VCaP (cell line): Measurements from ENCODE around the gene CCDC57.

Experiments used
- H3K27ac ChIP-seq: fragments of 450-650 bp; 2 replicates; pipeline ENCODE4 v1.5.1; 2017
- TF ChIP-seq, protein P1 (sequence below): fragments of 450-650 bp; conservative IDR thresholded peaks from 2 replicates; pipeline ENCODE4 v1.5.1; 2017; ENCODE audit warnings: mild to moderate bottlenecking, moderate library complexity

The CCDC57 gene

DNA sequence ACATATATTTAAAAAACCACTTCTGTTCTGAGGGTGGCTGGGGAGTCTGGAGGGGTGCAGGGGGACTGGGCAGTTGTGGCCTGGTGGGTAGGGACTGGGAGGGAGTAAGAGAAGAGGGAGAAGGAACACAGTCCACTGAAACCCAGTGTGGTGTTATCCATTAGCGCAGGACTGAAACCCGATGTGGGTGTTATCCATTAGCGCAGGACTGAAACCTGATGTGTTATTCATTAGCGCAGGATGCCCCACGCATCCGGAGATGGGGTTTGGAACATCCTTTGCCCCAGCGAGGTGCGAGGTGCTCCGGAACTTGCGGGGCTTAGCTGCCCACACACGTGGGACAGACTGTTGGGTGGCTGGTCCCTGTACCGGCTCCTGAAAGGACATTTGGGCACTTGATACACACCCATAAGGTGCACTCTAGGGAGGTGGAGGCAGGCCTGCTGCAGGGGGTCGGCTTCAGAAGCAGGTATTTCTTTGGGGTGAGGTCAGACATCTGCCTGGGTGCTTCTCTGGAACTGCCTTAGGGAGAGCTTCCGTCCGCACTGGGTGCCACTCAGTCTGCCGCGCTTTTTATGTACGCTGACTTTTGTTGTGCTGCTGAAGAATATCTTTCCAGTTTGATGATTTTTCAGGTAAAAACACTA lies 94.4 kb downstream of the CCDC57 start:
- TF ChIP-seq, protein P1, sequence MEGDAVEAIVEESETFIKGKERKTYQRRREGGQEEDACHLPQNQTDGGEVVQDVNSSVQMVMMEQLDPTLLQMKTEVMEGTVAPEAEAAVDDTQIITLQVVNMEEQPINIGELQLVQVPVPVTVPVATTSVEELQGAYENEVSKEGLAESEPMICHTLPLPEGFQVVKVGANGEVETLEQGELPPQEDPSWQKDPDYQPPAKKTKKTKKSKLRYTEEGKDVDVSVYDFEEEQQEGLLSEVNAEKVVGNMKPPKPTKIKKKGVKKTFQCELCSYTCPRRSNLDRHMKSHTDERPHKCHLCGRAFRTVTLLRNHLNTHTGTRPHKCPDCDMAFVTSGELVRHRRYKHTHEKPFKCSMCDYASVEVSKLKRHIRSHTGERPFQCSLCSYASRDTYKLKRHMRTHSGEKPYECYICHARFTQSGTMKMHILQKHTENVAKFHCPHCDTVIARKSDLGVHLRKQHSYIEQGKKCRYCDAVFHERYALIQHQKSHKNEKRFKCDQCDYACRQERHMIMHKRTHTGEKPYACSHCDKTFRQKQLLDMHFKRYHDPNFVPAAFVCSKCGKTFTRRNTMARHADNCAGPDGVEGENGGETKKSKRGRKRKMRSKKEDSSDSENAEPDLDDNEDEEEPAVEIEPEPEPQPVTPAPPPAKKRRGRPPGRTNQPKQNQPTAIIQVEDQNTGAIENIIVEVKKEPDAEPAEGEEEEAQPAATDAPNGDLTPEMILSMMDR, result no peak
- H3K27ac ChIP-seq, result no peak overlapping the region

DNA sequence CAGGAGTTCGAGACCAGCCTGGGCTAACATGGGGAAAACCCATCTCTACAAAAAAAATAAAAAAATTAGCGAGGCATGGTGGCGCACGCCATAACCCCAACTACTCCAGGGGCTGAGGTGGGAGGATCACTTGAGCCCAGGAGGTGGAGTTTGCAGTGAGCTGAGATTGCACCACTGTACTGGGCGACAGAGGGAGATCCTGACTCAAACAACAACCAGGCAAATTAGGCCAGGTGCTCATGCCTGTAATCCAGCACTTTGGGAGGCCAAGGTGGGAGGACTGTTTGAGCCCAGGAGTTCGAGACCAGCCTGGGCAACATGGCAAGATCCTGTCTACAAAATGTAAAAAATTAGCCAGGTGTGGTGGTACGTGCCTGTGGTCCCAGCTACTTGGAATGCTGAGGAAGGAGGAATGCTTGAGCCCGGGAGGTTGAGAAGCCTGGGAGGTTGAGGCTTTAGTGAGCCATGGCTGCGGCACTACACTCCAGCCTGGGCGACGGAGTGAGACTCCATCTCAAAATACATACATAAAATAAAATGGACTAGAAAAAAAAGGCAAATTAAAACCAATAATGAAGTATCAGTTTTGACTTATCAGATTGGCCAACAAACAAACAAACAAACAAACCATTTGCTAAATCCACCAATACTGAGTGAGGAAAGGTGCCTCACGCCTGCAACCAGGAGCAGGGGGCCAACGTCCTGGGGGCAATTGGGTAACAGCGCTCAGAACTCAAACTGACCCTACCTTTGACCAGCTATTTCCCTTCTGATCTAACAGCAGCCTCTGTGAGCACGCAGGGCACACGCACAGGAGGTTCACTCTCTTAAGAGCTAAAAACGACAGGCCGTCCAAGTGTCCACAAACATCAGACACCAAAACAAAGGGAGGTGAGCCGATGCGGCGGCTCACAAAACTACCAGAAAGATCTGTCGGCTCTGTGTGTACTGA lies 95.2 kb downstream of the CCDC57 start:
- TF ChIP-seq, protein P1, result no peak
- no peak overlapping the region for H3K27ac ChIP-seq

DNA sequence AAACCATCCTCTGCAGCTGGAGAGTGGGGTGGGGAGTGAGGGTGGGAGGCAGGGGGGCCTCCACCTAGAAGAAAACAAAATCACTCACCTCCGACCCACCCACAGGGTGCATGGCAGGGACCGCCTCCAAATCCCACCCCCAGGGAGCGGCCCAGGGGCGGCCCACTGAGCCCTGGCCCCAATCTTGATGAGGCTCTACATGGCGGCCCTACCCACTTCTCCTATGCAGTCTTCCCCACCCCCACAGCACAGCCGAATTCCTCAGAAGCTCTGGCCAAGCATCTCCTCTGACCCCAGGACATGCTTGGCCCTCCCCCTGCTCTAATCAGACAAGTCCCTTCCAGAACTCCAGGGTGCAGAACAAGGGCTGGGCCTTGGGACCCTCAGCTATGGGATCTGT lies 96.4 kb downstream of the CCDC57 start:
- no peak overlapping the region for H3K27ac ChIP-seq
- TF ChIP-seq, protein P1, result no peak

DNA sequence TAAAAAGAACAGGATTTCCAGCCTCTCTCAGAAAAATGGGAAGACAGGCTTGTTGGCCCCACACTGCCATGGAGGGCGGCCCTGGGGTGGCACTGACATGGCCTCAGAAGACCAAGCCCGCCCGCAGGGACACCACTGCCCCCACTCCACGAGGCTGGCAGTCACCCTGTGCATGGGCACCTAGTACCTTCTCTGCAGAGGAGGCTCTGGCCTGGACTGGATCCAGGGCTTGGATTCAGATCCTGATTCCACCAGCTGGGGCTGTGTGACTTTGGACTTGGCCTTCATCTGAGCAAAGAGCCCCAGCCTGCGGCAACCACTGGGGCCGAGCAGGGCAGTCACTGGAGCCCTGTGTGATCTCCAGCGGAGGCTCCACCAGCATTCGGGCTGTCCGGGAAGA lies 97.8 kb downstream of the CCDC57 start:
- TF ChIP-seq, protein P1, result no peak
- peak overlapping the region; percentile 99 for H3K27ac ChIP-seq

DNA sequence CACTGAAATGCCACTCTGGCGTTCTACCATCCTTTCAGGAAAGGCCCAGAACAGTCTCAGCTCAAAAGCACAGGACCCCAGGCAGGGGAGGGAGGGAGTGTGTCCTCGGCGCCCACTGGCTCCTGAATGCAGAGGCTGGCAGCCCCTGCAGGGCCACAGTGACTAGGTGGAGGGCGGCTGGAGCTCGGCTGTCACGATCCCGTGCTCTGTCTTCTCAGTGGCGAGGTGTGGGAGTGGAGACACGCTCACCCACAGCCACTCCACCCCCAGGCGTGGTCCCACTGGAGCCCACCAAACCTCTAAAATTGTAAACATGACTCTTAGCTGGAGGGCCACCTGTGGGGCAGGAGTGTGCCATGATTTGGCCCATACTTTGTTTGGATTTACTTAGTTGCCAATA lies 98.2 kb downstream of the CCDC57 start:
- TF ChIP-seq, protein P1, result no peak
- H3K27ac ChIP-seq, result peak overlapping the region; percentile 99

DNA sequence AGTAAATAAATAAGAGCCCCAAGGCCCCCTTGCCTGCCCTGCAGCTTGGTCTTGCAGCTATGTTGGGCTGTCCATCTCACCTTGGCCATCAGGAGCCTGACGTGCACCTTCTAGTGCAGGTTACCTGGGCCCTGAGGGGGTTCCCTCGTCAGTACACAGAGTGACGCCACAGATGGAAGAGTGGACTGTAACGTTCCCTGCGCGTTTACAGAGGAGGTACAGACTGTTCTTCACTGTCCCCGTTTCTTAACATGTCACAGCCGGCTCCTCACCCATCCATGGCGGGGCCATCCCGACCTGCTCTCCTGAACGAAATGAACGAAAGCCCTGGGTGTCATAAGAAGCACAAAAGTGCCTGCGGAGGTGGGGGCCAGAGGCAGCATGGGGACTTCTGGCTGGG lies 98.7 kb downstream of the CCDC57 start:
- TF ChIP-seq, protein P1, result no peak

DNA sequence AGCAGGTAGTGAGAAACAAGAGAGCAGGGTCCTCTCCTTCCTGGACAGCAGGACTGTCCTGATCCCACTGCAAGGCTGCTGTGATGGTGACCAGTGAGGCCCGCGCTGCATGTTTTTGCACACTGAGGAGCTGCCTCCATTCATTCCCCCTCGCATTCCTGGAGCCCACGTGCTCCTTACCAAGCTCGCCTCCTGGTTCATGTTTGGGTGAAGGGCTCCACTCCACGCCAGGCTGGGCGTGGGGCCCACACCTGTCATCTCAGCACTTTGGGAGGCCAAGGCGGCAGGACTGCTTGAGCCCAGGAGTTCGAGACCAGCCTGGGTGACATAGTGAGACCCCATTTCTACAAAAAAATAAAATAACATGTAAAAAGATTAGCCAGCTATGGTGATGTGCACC lies 99.2 kb downstream of the CCDC57 start:
- TF ChIP-seq, protein P1, result no peak

More for the DNA sequence above, 98.7 kb downstream of the CCDC57 start:
- peak overlapping the region; percentile 99 for H3K27ac ChIP-seq

More for the DNA sequence above, 99.2 kb downstream of the CCDC57 start:
- peak overlapping the region; percentile 99 for H3K27ac ChIP-seq
